PC-3 (cell line): ENCODE results near the gene CIROP.

ENCODE experiments used
- CTCF ChIP-seq: fragments of 300-600 bp; sonication (generic); conservative IDR thresholded peaks from 2 replicates; pipeline ENCODE4 v1.5.1; 2017; ENCODE audit warnings: antibody characterized with exemption, low read depth, mild to moderate bottlenecking, low read length
- EZH2 ChIP-seq: fragments of 300-600 bp; sonication (generic); IDR thresholded peaks from one replicate; pipeline ENCODE4 v1.6.1; 2017; ENCODE audit warnings: antibody characterized with exemption, mild to moderate bottlenecking, low read length; ENCODE audit not compliant: unreplicated experiment
- EZH2phosphoT487 ChIP-seq: fragments of 300-600 bp; sonication (generic); IDR thresholded peaks from 2 replicates; pipeline ENCODE4 v1.6.1; 2018; ENCODE audit warnings: mild to moderate bottlenecking, antibody characterized with exemption, low read length, borderline replicate concordance

GRCh38 chr14:23124337-23124954, 19.7 kb upstream of the CIROP start:
- no peak for TF ChIP-seq CTCF
- no peak for TF ChIP-seq EZH2
- no peak for TF ChIP-seq EZH2phosphoT487
